Neural crest cell (in vitro differentiated cells): ENCODE measurements around the gene PPP2R2C. TPM values are rescaled to one million over a fixed set of nuclear protein-coding genes. Genes with fewer than 3 reads are reported as not detected.

Source experiments
- DNase-seq: peaks from one replicate; pipeline ENCODE4 v3.0.0; 2021; ENCODE audit warnings: low read depth, mixed read lengths, low spot score
- H3K27ac Mint-ChIP-seq: one replicate; pipeline ENCODE4 v1.8.0; 2021; ENCODE audit warnings: mild to moderate bottlenecking, mixed read lengths; ENCODE audit not compliant: unreplicated experiment
- H3K27me3 Mint-ChIP-seq: 2 replicates; pipeline ENCODE4 v1.8.0; 2021; ENCODE audit warnings: low read depth, mild to moderate bottlenecking, mixed read lengths
- H3K36me3 Mint-ChIP-seq: 2 replicates; pipeline ENCODE4 v1.8.0; 2021; ENCODE audit warnings: low read depth, mild to moderate bottlenecking, mixed read lengths
- H3K4me1 Mint-ChIP-seq: 2 replicates; pipeline ENCODE4 v1.8.0; 2021; ENCODE audit warnings: mixed read lengths
- H3K4me3 Mint-ChIP-seq: one replicate; pipeline ENCODE4 v1.8.0; 2021; ENCODE audit warnings: mild to moderate bottlenecking, mixed read lengths
- H3K9me3 Mint-ChIP-seq: 2 replicates; pipeline ENCODE4 v1.8.0; 2021; ENCODE audit warnings: mixed read lengths
- CTCF ChIP-seq: fragments of 200-600 bp; sonication (generic); conservative IDR thresholded peaks from 2 replicates; pipeline ENCODE4 v1.5.0; 2021; ENCODE audit warnings: antibody characterized with exemption, mild to moderate bottlenecking
- total RNA-seq: library from RNA; stranded (reverse); gene quantifications from 2 replicates; pipeline ENCODE4 v1.2.1, GENCODE V29; 2021

The PPP2R2C gene
- total RNA-seq, 1 donor from 2014 or later: 0.35 TPM

GRCh38 chr4:6409381-6409780 lies 63.0 kb downstream of the PPP2R2C start:
- H3K36me3 Mint-ChIP-seq: no peaks in the 10 kb centered on the region
- no peak for TF ChIP-seq CTCF
- H3K4me1 Mint-ChIP-seq: peaks cover 9% of the 10 kb centered on the region
- no peak overlapping the region for H3K27ac Mint-ChIP-seq
- no peak for DNase-seq
- H3K27me3 Mint-ChIP-seq: peaks cover 40% of the 10 kb centered on the region
- no peaks in the 10 kb centered on the region for H3K9me3 Mint-ChIP-seq
- H3K4me3 Mint-ChIP-seq: no peak overlapping the region

DNA sequence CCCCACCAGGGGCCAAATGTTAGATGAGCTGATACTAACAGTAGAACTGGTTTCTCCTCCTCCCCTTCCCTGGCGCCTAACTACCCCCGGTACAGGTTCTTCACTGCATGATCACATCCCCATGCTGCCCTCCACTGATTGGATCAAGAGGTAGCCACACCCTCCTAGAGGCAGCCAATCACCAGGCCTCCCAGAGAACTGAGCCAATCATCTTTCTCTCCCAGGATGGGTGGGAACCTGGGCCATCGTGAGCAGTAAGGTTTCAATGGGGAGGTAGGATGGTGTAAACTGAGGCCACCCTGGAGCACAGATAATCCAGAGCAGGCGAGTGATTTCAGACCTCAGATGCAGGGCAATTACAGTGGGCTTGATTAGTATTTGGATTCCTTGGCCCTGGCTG lies 64.2 kb downstream of the PPP2R2C start:
- no peak for DNase-seq
- H3K4me1 Mint-ChIP-seq: peaks cover 5% of the 10 kb centered on the region
- no peak overlapping the region for H3K27ac Mint-ChIP-seq
- no peak overlapping the region for H3K4me3 Mint-ChIP-seq
- H3K9me3 Mint-ChIP-seq: no peaks in the 10 kb centered on the region
- TF ChIP-seq CTCF: no peak
- peaks cover 45% of the 10 kb centered on the region for H3K27me3 Mint-ChIP-seq
- H3K36me3 Mint-ChIP-seq: no peaks in the 10 kb centered on the region

GRCh38 chr4:6405397-6405706 lies 67.1 kb downstream of the PPP2R2C start:
- TF ChIP-seq CTCF: no peak
- Mint-ChIP-seq H3K4me1 (peaks cover 5% of the 10 kb centered on the region), H3K4me3 (no peak overlapping the region), H3K27me3 (peaks cover 68% of the 10 kb centered on the region), H3K27ac (no peak overlapping the region), H3K9me3 (no peaks in the 10 kb centered on the region), H3K36me3 (no peaks in the 10 kb centered on the region)
- no peak for DNase-seq

GRCh38 chr4:6404611-6405396 lies 67.6 kb downstream of the PPP2R2C start:
- Mint-ChIP-seq H3K36me3 (no peaks in the 10 kb centered on the region), H3K4me3 (no peak overlapping the region), H3K27ac (no peak overlapping the region), H3K27me3 (peaks cover 73% of the 10 kb centered on the region), H3K9me3 (no peaks in the 10 kb centered on the region), H3K4me1 (peaks cover 5% of the 10 kb centered on the region)
- no peak for TF ChIP-seq CTCF
- no peak for DNase-seq

DNA sequence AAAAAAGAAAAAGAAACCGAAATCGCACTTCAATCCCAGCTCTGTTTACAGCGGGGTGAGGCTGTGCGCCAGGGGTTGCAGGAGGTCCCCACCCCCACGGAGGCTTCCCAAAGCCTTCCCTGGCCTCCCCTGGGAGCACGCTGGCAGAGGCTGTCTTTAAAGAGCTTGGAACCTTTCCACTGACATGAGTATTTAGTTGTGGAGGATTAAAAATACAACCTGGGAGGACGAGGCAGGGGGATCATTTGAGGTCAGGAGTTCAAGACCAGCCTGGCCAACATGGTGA lies 69.1 kb downstream of the PPP2R2C start:
- peaks cover 5% of the 10 kb centered on the region for H3K4me1 Mint-ChIP-seq
- no peaks in the 10 kb centered on the region for H3K36me3 Mint-ChIP-seq
- no peak overlapping the region for H3K4me3 Mint-ChIP-seq
- DNase-seq: no peak
- peaks cover 86% of the 10 kb centered on the region for H3K27me3 Mint-ChIP-seq
- no peak overlapping the region for H3K27ac Mint-ChIP-seq
- no peak for TF ChIP-seq CTCF
- H3K9me3 Mint-ChIP-seq: no peaks in the 10 kb centered on the region
